Stimulated activated naive CD8-positive, alpha-beta T cell treated with anti-CD3 and anti-CD28 coated beads, Interleukin-15, Interleukin-2, amounts not matched to agents 100 ng/mL and 50 ng/mL, for 24 hours (primary cell): ENCODE data around the gene GFPT2.

ENCODE experiments used
- H3K27ac Mint-ChIP-seq: one replicate; pipeline ENCODE4 v1.8.0; 2021; ENCODE audit warnings: mild to moderate bottlenecking, mixed read lengths
- H3K27me3 Mint-ChIP-seq: one replicate; pipeline ENCODE4 v1.8.0; 2021; ENCODE audit warnings: mixed read lengths
- H3K36me3 Mint-ChIP-seq: one replicate; pipeline ENCODE4 v1.8.0; 2021; ENCODE audit warnings: low read depth, mixed read lengths
- H3K4me1 Mint-ChIP-seq: one replicate; pipeline ENCODE4 v1.8.0; 2021; ENCODE audit warnings: low read depth, mixed read lengths
- H3K4me3 Mint-ChIP-seq: one replicate; pipeline ENCODE4 v1.8.0; 2021; ENCODE audit warnings: mild to moderate bottlenecking, mixed read lengths
- H3K9me3 Mint-ChIP-seq: one replicate; pipeline ENCODE4 v1.8.0; 2021; ENCODE audit warnings: mixed read lengths

GFPT2 gene

DNA sequence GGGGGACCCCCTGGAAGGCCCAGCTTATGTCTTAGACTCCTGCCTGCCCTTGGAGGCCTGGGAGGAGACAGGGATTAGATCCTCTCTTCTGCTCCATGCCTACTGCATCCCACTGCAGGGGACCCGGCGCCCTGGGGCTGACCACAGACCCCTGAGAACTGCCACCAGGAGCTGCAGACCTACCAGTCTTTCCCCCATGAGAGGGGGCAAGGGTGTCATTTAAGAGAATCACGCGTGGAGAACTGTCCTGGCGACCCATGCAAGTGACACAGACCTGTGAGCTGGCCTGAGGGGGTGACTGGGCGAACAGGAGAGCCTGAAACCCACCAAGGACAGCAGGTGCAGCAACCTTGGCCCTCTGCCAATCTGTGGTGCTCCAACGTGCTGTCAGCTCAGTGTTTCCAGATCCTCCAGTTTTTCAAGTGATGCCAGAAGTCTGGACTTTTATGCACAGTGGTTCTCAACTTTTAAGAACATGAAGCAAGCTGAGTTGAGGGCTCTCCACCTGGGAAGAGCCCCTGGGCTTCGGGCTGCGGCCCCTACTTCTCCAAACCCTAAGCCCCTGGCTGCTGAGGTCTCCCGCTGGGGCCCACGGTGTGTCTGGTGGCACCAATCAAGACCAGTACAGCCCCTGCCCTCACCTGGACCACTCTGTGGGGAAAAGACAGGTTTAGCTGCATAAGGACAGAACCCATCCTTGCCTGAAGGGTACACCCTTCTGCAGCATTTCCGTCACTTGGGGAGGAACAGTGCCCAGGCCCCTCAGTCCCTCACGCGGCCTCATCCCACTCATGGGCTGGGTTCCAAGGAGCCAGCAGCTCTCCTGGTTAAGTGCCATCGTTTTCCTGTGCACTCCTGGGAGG, 18.2 kb downstream of the GFPT2 start:
- no peaks in the 10 kb centered on the region for H3K9me3 Mint-ChIP-seq
- H3K4me3 Mint-ChIP-seq: no peak overlapping the region
- H3K36me3 Mint-ChIP-seq: no peaks in the 10 kb centered on the region
- H3K27me3 Mint-ChIP-seq: peaks cover 20% of the 10 kb centered on the region
- H3K4me1 Mint-ChIP-seq: no peaks in the 10 kb centered on the region
- no peak overlapping the region for H3K27ac Mint-ChIP-seq

DNA sequence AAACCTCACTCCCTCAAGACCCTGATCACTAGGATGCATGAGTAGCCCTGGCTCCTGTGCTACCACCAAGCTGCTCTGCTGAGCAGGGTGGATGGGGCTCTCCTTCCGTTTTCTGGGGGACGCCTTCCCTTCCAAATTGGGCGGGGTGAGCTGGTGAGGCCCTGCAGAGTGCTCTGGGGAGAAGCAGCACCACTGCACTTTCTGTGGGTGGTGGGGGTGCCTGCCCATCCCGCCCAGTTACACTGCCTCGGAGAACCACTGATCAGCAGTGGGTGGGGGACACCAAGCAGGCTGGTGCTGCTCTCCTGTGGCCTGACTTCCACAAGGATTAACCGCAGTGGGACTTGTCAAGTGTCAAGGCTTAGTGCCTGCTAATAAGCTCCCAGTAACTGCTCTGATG, 19.0 kb downstream of the GFPT2 start:
- Mint-ChIP-seq H3K27me3 (peaks cover 16% of the 10 kb centered on the region), H3K27ac (no peak overlapping the region), H3K36me3 (no peaks in the 10 kb centered on the region), H3K4me1 (no peaks in the 10 kb centered on the region), H3K4me3 (no peak overlapping the region), H3K9me3 (no peaks in the 10 kb centered on the region)

GRCh38 chr5:180333661-180334060, 19.5 kb downstream of the GFPT2 start:
- H3K27me3 Mint-ChIP-seq: peaks cover 16% of the 10 kb centered on the region

DNA sequence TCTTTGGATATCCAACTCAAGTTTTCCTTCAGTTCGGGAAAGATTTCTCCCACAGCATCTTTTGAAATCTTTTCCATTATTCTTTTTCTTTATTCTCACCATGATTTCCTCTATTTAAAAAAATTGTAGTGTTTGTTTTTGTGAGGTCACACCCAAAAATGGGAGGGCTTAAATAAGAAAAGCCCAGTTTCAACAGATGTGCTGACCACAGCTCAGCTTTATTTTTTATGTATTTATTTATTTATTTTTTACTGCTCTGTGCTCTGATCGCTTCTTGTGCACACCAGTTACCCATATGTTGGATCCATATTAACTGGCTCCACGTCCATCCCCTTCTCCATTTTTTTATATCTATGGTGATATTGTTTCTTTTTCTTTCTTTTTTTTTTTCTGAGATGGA, 20.3 kb downstream of the GFPT2 start:
- H3K9me3 Mint-ChIP-seq: no peaks in the 10 kb centered on the region
- H3K27me3 Mint-ChIP-seq: peaks cover 16% of the 10 kb centered on the region

More at GRCh38 chr5:180333661-180334060, 19.5 kb downstream of the GFPT2 start:
- Mint-ChIP-seq H3K36me3 (no peaks in the 10 kb centered on the region), H3K4me1 (no peaks in the 10 kb centered on the region), H3K9me3 (no peaks in the 10 kb centered on the region), H3K4me3 (no peak overlapping the region), H3K27ac (no peak overlapping the region)

GRCh38 chr5:180332051-180332517, 21.1 kb downstream of the GFPT2 start:
- Mint-ChIP-seq H3K27me3 (peaks cover 16% of the 10 kb centered on the region), H3K9me3 (no peaks in the 10 kb centered on the region), H3K27ac (no peak overlapping the region), H3K4me1 (no peaks in the 10 kb centered on the region), H3K36me3 (no peaks in the 10 kb centered on the region), H3K4me3 (no peak overlapping the region)

More for the DNA sequence above, 20.3 kb downstream of the GFPT2 start:
- Mint-ChIP-seq H3K27ac (no peak overlapping the region), H3K4me1 (no peaks in the 10 kb centered on the region), H3K4me3 (no peak overlapping the region), H3K36me3 (no peaks in the 10 kb centered on the region)

GRCh38 chr5:180331647-180331950, 21.5 kb downstream of the GFPT2 start:
- Mint-ChIP-seq H3K27ac (no peak overlapping the region), H3K27me3 (peaks cover 16% of the 10 kb centered on the region), H3K36me3 (no peaks in the 10 kb centered on the region), H3K9me3 (no peaks in the 10 kb centered on the region), H3K4me3 (no peak overlapping the region), H3K4me1 (no peaks in the 10 kb centered on the region)

GRCh38 chr5:180330810-180331646, 22.1 kb downstream of the GFPT2 start:
- Mint-ChIP-seq H3K27ac (no peak overlapping the region), H3K4me3 (no peak overlapping the region), H3K36me3 (no peaks in the 10 kb centered on the region), H3K4me1 (no peaks in the 10 kb centered on the region), H3K9me3 (no peaks in the 10 kb centered on the region), H3K27me3 (peaks cover 13% of the 10 kb centered on the region)

GRCh38 chr5:180330270-180330648, 22.9 kb downstream of the GFPT2 start:
- Mint-ChIP-seq H3K9me3 (no peaks in the 10 kb centered on the region), H3K4me1 (no peaks in the 10 kb centered on the region), H3K4me3 (no peak overlapping the region), H3K27me3 (peaks cover 13% of the 10 kb centered on the region), H3K36me3 (no peaks in the 10 kb centered on the region), H3K27ac (no peak overlapping the region)

DNA sequence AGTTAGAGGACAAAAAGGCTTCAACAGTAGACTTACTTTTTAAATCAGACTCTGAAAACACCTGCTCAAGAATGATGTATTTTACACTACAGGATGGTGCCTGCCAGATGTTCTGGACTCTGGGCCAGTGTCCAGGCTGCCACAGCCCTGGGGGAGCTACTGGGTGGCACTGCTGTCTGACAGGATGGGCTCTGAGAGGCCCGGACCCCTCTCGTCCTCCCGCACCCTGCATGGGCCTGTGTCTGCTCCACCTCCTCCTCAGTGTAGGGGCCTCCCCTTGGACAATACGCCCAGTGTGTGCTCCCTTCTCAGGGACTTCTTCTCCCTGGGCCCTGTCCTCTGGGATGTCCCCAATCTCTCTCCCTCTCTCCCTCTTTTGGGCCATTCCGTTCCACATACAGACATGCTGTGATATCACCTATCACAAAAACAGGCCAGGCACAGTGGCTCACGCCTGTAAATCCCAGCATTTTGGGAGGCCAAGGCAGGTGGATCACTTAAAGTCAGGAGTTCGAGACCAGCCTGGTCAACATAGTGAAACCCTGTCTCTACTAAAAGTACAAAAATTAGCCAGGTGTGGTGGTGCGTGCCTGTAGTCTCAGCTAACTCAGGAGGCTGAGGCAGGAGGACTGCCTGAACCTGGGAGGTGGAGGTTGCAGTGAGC, 23.4 kb downstream of the GFPT2 start:
- H3K27me3 Mint-ChIP-seq: peaks cover 13% of the 10 kb centered on the region
- no peak overlapping the region for H3K27ac Mint-ChIP-seq
- H3K4me1 Mint-ChIP-seq: no peaks in the 10 kb centered on the region
- no peak overlapping the region for H3K4me3 Mint-ChIP-seq
- no peaks in the 10 kb centered on the region for H3K36me3 Mint-ChIP-seq
- H3K9me3 Mint-ChIP-seq: no peaks in the 10 kb centered on the region

GRCh38 chr5:180329138-180329435, 24.0 kb downstream of the GFPT2 start:
- Mint-ChIP-seq H3K27ac (no peak overlapping the region), H3K36me3 (no peaks in the 10 kb centered on the region)

DNA sequence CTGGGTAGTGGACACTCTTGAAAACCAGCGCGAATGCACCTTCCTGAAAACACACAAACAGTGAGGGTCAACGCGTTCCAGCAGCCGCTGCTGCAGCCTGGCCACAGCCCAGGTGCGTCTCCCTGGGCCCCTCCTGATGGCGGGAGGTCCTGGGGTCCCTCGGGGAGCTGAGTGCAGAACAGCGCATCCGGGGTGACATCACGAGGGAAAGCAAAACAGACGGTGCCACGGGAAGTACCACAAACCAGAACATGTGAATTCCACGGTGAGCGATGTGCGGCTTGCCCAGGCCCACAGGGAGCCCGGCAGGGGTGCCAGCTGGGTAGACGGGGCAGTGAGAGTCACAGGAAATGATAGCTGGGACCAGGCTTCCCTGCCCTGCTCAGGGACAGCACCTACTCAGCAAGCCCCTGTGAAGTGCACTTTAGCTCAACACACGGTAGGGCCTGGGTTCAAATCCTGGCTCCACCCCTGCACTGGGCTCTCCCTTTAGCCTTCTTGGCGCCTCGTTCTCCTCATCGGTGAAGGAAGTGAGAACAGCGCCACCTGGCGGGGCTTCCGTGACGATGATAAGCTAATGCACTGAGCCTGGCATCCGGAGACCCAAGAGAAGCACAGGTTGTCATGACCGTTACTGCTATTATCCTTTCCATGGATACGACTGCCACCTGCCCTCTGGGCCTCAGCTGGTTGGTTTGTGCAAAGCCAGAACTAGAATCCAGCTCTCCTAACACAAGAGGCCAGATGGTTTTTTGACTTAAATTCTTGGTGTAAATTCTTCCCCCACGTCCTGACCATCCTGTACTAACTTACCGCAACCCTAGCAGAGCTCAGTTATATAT, 24.6 kb downstream of the GFPT2 start:
- Mint-ChIP-seq H3K9me3 (no peaks in the 10 kb centered on the region), H3K27me3 (peaks cover 10% of the 10 kb centered on the region), H3K4me1 (no peaks in the 10 kb centered on the region), H3K4me3 (no peak overlapping the region), H3K27ac (no peak overlapping the region), H3K36me3 (no peaks in the 10 kb centered on the region)

More at GRCh38 chr5:180329138-180329435, 24.0 kb downstream of the GFPT2 start:
- Mint-ChIP-seq H3K27me3 (peaks cover 13% of the 10 kb centered on the region), H3K4me1 (no peaks in the 10 kb centered on the region), H3K9me3 (no peaks in the 10 kb centered on the region), H3K4me3 (no peak overlapping the region)

DNA sequence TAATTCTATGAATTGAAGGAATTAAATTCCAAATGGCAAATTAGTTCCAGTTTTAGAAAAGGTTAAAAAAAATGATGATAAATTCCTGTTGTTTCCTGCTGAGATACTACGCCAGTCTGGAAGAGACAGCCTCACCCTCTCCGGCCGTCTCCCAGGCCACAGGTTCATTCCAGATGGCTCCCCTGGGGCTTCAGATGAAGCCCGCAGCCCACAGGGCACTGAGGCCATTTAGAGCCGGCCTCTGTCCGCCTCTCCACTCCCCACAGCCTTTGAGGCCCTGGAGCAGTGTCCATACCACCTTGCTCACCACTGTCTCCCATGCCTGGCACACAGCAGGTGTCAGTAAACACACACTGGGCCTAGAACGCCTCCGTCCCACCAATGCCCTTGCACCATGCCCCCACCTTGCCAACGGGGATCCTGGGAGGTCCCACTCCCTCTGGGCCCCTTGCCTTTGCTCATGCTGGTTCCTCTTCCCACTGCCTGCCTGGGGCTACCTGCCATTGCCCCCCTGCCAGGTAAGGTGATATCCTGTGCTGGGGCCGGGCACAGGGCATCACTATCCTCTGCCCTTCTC, 26.1 kb downstream of the GFPT2 start:
- H3K4me1 Mint-ChIP-seq: no peaks in the 10 kb centered on the region
- H3K27me3 Mint-ChIP-seq: peaks cover 8% of the 10 kb centered on the region
- no peak overlapping the region for H3K4me3 Mint-ChIP-seq
- H3K27ac Mint-ChIP-seq: no peak overlapping the region
- H3K9me3 Mint-ChIP-seq: no peaks in the 10 kb centered on the region
- H3K36me3 Mint-ChIP-seq: no peaks in the 10 kb centered on the region

- Mint-ChIP-seq H3K4me3 (no peak overlapping the region), H3K4me1 (no peaks in the 10 kb centered on the region), H3K9me3 (no peaks in the 10 kb centered on the region), H3K27ac (no peak overlapping the region), H3K36me3 (no peaks in the 10 kb centered on the region), H3K27me3 (no peaks in the 10 kb centered on the region)
Observed at GRCh38 chr5:180324601-180324950, 28.6 kb downstream of the GFPT2 start.

GRCh38 chr5:180323941-180324600, 29.1 kb downstream of the GFPT2 start:
- no peak overlapping the region for H3K27ac Mint-ChIP-seq
- H3K9me3 Mint-ChIP-seq: no peaks in the 10 kb centered on the region
- H3K36me3 Mint-ChIP-seq: no peaks in the 10 kb centered on the region
- no peaks in the 10 kb centered on the region for H3K27me3 Mint-ChIP-seq
- no peak overlapping the region for H3K4me3 Mint-ChIP-seq
- H3K4me1 Mint-ChIP-seq: no peaks in the 10 kb centered on the region
